GM18502 (cell line): Measurements from ENCODE around the gene BACE2.
"Not testable (repeated sequence)": the region's sequence is repeated elsewhere in the genome, so short reads cannot be mapped to it uniquely, and the experiment has no call there.

Experiments used
- ATAC-seq: cut with Tn5 transposase; IDR thresholded peaks from one replicate; pipeline ENCODE4 v1.9.1; 2021; ENCODE audit warnings: mild to moderate bottlenecking; ENCODE audit not compliant: unreplicated experiment, poor library complexity

BACE2 gene

DNA sequence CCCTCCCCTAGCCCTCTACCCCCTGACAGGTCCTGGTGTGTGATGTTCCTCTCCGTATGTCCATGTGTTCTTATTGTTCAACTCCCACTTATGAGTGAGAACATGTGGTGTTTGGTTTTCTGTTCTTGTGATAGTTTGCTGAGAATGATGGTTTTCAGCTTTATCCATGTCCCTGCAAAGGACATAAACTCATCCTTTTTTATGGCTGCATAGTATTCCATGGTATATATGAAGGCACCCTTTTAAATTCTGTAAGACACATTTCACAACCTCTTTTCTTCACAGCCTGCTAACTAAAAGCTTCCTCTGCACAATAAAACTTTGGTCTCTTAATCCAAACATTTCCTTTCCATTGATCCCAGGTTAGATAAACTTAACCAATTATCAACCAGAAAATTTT, 88.3 kb downstream of the BACE2 start:
- ATAC-seq = not testable (repeated sequence)

DNA sequence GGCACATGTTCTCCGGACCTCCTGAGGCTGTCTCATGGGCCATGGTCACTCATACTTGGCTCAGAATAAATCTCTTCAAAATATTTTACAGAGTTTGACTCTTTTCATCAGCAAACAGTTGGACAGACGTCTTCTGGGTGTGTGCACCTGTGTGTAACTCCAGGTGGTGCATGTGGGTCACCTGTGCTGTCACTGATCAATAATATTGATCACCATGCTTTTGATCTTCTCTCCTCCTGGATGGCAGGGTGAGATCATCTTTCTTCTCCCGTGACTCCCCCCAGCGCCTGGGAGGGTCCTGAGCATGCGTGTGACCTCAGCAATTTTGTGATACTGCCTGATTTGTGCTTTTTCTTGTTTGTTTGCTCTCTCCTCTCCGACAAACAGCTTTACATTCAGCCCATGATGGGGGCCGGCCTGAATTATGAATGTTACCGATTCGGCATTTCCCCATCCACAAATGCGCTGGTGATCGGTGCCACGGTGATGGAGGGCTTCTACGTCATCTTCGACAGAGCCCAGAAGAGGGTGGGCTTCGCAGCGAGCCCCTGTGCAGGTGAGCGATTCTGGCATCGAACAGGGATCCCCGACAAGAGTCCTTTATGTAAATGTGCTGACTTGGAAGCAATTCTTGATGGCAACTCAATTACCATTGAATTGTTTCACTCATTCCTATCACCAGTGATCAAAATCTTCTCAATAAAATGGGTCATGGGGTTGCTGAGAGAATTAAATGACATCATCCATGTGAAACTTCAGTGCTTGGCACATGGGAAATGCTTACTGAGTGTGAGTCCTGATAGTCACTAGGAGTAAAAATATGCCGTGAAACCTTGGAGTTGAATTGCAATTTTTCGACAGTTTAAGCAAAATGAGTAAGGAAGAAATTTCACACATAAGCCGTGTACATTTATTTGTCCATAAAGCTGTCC, 89.1 kb downstream of the BACE2 start:
- no peak for ATAC-seq

- ATAC-seq = no peak
These were observed 90.7 kb downstream of the BACE2 start for GRCh38 chr21:41258617-41259016.

GRCh38 chr21:41260428-41260827, 92.5 kb downstream of the BACE2 start:
- ATAC-seq = no peak

DNA sequence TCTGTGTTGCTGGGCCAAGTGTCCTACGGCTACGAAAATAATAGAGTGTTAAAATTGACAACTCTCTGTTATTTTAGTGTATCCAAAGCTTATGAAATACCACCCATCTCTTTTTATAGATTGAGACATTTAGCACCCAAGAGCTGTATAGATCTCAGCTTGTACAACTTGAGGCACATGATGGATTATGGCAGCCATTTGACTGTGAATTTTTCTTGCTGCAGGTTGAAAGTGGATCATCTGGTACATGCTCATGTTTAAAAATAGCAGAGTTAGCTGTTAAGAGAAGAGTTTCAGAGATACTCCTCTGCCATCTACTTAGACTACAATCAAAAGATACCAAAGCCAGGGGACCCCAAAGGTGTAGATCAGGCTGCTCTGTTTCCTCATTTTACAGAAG, 99.4 kb downstream of the BACE2 start:
- ATAC-seq = no peak

- ATAC-seq = no peak
These were observed 101.6 kb downstream of the BACE2 start for GRCh38 chr21:41269535-41269934.

- no peak for ATAC-seq
These were observed 109.2 kb downstream of the BACE2 start for GRCh38 chr21:41277196-41277595.

DNA sequence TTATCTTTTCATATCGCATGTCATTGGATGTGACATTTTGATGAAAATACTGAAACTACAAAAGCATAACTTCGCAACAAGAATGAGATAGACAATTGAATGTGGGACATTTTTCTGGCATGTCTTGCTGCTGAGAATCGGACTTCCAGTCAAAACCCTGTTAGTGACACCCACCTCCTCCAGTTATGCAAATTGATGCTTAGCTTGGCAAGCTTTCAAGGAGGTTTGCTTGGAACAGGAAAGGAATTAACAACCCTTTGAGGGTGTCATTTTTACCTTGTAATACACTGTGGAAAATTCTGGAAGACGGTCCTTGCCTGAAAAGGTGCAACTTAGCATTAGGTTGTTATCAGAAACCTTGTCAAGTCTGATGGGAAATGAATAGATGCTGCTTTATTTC, 109.9 kb downstream of the BACE2 start:
- ATAC-seq = no peak

GRCh38 chr21:41280115-41280919, 112.4 kb downstream of the BACE2 start:
- no peak for ATAC-seq

DNA sequence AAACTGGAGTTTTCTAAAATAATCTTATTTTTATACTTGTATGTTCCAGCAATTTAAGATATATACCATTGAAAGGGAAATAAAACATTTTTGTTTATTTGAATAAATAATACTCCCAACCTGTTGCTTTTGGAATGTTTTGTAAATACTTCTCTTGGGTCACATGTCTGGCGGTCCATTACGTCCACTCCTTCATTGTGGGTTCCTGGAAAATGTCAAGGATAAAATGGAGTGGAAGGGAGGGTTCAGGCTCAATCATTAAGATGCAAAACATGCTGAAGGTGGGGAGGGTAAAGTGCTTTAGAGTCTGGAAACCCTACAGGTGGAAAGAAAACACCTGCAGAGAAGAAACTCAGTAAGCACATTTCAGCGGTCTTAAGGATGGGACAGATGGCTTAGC, 114.5 kb downstream of the BACE2 start:
- ATAC-seq = no peak

GRCh38 chr21:41283211-41283818, 115.4 kb downstream of the BACE2 start:
- ATAC-seq = peak; percentile 69

- no peak for ATAC-seq
These were observed 121.5 kb downstream of the BACE2 start for GRCh38 chr21:41289431-41289830.

- no peak for ATAC-seq
These were observed 122.3 kb downstream of the BACE2 start for GRCh38 chr21:41290106-41290799.

DNA sequence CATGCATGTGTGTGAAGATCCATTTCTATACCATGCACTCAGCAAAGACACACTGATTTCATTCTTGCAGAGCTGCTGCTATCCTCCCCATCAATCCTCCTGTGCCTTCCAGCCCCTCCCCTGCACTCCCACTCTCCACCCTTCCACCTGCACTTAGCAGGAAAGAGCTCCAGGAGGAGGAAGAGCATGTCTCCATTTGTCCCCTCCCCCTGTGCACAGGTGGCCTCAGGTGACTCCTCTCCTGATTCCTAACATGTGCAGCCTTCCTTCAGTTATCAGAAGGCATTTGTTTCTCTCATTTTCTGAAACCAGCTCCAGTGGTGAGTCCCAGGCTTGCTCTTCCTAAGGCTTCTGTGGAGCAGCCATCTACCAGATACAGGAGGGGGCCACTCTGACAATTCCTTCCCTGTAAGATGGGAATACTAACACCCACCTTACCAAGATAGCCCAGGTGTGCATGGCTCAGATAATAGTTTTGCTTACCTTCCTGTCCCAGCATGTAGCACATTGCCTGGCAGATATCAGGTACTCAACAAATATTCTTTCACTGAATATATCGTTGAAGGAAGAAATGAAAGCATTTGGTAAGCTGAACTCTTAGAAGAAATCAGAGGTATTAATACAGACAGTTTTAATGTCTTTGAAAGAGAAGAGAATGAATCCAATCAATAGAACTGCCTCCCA, 126.7 kb downstream of the BACE2 start:
- no peak for ATAC-seq

DNA sequence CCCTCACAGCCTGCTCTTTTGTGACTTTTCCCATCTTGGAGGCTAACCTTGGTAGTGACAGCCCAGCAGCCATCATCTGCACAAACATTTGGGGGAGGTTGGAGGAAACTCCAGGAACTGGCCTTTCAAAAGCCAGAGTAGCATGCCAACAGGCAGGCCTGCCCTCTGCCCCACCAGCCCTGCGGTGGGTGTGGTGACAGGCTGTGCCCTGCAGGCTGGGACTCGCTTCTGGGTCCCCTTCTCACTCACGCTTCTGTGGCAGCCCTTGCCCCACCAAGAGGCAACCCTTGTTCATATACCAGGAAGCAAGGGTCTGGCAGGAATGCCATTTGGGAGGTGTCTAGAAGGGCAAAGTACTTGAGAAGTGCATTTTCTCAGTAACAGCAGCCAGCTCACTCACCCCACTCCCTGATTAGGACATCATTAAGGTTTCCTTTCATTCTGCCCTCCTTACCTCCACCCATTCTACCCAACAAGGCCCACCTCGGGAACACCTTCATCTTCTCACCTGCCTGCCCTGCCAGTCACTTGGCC, 127.8 kb downstream of the BACE2 start:
- ATAC-seq = no peak

DNA sequence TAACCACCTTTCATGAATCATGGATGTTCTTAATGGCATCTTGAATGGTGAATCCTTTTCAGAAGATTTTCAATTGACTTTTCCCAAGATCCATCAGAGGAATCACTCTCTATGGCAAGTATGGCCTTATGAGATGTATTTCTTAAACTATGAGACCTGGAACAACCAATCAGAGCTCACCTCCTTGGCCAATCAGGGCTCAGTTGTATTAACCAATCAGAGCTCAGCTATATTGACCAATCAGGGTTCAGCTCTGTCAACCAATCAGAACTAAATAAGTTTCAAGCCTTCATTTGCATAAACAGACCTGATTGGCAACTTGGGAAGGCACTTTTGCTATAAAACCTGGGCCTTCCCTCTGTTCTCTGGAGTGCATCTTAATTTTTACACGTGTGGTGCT, 135.0 kb downstream of the BACE2 start:
- no peak for ATAC-seq

DNA sequence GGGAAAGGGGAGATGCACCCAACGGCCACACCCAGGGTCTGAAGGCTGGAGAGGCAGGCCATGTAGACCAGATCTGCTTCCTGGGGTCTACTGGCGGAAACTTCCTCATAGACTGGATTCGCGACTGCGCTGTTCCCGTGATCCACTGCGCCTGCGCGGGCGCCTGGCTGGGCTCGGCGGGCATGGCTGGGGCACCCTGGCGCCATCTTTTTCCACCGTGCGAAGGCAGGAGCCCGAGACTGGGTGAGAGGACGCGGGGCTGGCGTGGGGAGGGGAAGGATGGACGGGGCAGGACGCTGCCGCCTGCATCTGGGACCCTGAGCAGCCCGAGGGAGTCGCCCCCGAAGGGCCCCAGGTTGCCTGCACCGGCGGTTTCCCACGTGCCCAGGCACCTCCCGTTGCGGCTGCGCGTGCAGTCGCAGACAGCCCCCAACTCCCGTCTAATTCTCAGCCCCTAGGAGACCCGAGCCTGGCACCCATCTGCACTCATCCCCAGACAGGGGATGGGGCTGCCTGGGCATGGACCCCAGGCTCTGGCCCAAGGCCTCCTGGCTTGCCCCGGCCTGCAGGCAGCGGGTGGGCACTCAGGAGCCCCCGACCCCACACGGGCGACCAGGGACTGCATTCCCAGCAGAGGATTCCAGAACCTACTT, 136.2 kb downstream of the BACE2 start:
- ATAC-seq = no peak

- ATAC-seq = no peak
These were observed 139.3 kb downstream of the BACE2 start for GRCh38 chr21:41307219-41307618.
